HG03575 (cell line): Measurements from ENCODE around the gene CCDC85C.

Source experiments
- ATAC-seq: cut with Tn5 transposase; IDR thresholded peaks from one replicate; pipeline ENCODE4 v1.9.1; 2021; ENCODE audit not compliant: unreplicated experiment, insufficient number of reproducible peaks, low FRiP score; ENCODE audit errors: extremely low read depth

Gene CCDC85C

DNA sequence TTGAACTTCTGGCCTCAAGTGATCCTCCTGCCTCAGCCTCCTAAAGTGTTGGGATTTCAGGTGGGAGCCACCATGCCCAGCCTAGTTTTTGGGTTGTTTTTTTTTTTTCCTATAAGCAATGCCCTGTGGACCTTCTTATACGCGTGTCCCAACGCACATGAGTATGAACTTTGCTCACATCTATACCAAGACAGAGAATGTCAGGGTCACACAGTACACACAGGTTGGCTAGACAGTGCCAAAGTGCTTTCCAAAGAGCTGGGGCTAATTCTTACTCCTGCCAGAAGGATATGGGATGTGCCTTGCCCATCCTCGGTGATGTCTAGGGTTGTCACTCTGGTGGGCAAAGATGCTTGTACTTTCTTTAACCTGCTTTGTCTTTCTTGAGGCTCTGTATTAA is 7.6 kb upstream of the CCDC85C start:
- ATAC-seq = no peak

DNA sequence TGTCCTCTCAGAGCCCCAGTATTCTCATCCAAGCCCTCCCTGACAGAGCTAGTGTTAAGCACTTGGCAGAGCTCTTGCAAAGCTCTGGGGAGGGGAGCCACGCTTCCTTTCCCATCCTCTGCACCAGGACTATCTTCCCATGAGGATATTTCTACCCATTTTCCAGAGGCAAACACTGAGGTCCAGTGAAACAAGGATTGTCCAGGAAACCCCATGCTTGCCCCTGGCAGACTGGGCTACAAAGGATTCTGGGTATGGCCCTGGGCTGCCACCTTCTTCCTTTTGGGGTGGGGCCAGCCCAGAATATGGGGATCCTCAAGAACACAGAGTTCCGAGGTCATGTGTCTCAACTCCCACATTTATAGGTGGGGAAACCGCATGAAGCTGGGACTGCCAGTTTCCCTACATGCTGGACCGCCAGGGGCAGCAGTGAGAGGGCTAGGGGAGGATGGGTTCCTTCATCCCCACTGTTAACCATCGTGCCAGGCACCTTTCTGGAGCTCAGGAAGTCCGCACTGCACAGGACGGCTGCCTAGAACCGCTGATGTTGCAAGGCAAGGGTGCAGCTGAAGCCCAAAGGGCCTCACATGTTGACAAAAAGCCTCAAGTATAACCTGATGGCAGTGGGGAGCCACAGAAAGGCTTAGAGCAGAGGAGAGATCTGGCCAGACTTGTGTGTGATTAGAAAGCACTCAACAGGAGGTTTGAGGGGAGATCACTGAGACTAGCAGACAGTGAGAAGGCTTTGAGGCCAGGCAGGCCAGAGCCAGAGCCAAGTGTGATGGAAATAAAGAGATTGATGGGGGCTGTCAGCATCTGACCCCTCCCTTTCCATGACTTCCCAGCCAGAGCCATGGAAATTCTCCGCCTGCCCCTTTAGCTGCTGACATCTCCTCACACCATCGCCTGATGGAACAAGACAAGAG is 5.5 kb upstream of the CCDC85C start:
- no peak for ATAC-seq

- no peak for ATAC-seq
Observed at GRCh38 chr14:99608591-99608990, 4.6 kb upstream of the CCDC85C start.

- ATAC-seq = no peak
Observed at GRCh38 chr14:99606359-99606758, 2.4 kb upstream of the CCDC85C start.

GRCh38 chr14:99605299-99605961 is 1.4 kb upstream of the CCDC85C start:
- no peak for ATAC-seq

- ATAC-seq = no peak
Observed at GRCh38 chr14:99604766-99605298, 825 bp upstream of the CCDC85C start.

- no peak for ATAC-seq
Observed at GRCh38 chr14:99604278-99604765, 315 bp upstream of the CCDC85C start.

DNA sequence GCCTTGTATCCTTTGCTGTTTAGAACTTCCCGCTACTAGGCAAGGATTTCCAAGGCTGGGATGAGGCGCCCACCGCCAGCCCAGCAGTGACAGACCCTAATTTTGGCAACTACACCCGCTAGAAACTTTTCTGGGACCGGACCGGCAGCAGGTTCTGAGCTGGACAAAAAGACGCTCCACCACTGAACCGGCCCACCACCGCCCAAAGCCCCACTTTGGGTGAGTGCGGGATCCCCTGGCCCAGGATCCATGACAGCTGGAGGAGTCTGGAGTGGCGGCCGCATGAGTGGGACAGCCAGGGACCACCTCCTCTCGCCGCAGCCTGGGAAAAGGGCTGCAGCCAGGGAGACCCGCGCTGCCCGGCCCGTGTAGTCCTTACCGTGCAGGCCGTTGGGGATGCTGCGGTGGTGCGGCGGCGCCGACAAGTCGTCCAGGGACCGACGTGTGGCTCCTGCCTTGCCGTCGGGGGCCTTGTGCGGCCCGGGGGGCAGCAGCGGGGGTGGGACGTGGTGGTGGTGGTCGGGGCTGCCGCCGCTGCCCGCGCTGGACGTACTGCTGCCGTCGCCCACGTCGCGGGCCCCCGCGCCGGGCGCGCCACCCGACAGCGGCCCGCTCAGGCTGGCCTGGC is 1.1 kb downstream of the CCDC85C start:
- ATAC-seq = no peak

- no peak for ATAC-seq
Observed at GRCh38 chr14:99602054-99602787, 1.8 kb downstream of the CCDC85C start.

DNA sequence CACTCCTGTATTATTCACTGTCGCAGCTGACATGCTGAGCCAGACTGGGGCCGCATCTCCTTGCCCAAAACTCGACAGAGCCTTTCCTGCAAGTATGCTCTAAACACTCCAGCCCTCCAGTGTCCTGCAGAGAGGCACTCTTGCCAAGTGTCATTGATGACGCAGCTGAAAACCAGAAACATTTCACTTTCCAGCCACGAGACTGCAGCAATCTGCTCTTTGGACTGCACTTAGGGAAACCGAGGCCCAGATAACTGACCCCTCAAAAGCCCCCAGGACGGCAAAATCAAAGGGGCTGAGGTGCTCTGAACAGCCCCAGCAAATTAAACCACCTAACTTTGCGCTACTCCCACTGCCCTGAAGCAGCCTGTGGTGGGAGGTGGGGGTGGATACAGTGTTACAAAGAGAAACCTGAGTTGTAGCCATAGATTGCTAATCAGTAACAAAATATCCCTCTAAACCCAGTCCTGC is 2.6 kb downstream of the CCDC85C start:
- no peak for ATAC-seq

DNA sequence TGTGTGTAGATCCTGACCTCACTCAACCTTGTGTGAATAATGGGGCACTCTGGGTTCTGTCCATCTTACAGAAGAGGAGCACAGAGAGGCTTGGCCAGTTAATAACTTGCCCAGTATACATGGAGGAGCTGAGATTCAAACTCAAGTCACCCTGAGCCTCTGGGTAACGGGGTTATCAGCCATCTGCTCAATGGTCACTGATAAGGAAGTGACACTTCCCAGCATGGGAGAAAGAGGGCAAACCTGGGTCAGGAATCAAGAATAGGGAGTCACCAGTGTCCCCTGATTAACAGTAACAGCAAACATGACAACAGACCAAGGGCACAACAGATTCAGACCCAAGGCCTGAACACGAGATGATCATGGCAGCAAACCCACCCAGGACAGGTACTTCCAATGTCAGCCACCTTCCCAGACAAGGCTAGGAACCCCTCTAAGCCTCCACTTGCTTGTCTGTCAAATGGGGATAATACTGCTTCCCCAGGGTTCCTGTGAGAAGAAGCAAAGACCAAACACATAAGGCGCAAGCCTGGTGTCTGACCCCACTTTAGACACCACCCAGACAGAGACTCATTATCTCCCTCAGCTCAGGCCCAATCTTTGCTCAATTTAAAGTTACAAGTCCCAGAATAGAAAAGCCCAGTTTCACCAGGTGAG is 3.6 kb downstream of the CCDC85C start:
- no peak for ATAC-seq

GRCh38 chr14:99599393-99599792 is 4.6 kb downstream of the CCDC85C start:
- ATAC-seq = no peak

DNA sequence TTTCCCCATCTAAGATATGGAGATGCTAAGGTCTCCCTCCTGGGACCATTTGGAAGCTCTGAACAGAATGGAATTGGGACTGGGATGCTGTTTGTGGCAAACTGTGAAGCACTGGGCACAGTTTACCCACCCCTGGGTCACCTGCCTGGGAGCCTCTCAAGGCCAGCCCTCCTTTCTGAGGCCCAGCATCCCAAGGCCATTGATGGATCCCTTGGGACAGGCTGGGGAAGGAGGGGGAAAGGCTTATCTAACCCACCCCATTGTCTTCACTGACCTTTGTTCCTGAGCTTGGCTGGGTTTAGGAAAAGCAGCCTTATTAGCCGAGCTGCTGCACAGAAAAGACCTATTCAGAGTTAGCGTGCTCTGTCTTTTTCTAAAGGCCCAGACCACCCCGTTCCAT is 5.2 kb downstream of the CCDC85C start:
- ATAC-seq = no peak

DNA sequence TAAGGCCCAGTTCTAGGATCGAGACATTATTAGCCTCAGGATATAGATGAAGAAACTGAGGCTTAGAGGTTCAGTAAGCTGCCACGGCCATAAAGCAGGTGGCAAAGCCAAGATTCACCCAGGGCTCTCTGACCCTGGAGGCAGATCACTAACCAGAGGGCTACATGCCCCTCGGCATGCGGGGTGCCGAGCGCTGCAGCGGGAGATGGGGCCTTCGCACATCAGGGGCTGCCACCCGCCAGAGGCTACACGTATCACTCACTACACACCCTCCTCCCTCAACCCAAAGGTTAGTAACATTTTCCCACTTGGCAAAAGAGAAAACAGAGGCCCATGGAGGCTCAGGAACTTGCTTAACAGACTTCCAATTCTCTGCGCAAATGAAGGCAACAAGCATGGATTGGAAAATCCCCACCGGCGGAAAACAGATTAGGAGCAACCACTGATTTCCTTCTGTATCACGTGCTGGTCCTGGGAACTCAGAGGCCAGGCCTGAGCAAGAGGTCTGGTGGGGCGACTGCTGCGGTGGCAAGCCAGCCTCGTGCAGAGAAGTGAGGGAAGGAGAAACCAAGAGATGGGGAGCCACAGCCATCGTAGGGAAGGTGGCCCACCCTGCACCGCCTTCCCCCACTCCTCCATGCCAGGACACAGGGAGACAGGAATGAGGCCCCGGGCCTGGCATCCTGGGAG is 6.0 kb downstream of the CCDC85C start:
- no peak for ATAC-seq

DNA sequence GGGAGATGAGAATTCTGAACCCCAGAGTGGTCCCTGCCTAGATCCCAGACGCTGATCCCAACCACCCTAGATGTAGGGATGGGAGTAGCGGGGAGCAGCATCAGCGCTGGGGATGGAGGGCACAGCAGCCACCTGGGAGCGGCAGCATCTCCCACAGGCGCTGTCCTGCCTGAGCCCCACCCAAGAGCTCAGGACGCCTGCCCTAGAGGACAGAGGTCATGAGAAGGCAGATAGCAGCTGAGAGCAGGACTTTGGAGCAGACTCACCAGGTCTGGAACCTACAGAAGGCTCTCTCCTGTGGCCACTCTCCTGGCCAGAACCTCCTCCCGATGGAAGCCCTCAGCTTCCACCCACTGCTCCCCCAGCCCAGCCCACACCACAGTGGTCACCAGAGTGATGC is 7.2 kb downstream of the CCDC85C start:
- no peak for ATAC-seq

GRCh38 chr14:99596071-99596627 is 7.9 kb downstream of the CCDC85C start:
- ATAC-seq = no peak

DNA sequence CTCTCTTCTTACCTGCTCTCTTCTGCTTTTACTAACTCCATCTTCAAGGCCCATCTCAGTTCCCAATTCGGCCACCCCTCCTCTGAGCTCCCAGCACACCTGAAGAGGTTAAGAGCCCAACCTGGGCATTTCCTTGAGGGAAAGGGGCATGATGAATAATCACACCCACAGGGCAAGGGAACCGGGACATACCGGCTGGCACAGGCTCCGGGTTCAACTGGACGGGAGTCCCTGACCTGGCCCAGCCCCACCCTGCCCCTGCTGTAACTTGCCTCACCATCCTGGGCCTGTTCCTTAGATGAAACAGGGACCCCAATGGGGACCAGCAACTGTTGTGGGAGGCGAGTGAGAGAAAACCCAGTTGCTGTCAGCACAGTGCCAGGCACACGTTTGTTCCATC is 8.5 kb downstream of the CCDC85C start:
- ATAC-seq = no peak
